EL (cell line): ENCODE measurements around the gene MECP2.
A peak's percentile ranks its signal among the peaks of the same experiment; 100 is the strongest.
"Not testable (repeated sequence)": the region's sequence is repeated elsewhere in the genome, so short reads cannot be mapped to it uniquely, and the experiment has no call there.

Experiments
- DNase-seq: peaks from one replicate; pipeline ENCODE4 v3.0.0-alpha.2; 2016

MECP2 gene

DNA sequence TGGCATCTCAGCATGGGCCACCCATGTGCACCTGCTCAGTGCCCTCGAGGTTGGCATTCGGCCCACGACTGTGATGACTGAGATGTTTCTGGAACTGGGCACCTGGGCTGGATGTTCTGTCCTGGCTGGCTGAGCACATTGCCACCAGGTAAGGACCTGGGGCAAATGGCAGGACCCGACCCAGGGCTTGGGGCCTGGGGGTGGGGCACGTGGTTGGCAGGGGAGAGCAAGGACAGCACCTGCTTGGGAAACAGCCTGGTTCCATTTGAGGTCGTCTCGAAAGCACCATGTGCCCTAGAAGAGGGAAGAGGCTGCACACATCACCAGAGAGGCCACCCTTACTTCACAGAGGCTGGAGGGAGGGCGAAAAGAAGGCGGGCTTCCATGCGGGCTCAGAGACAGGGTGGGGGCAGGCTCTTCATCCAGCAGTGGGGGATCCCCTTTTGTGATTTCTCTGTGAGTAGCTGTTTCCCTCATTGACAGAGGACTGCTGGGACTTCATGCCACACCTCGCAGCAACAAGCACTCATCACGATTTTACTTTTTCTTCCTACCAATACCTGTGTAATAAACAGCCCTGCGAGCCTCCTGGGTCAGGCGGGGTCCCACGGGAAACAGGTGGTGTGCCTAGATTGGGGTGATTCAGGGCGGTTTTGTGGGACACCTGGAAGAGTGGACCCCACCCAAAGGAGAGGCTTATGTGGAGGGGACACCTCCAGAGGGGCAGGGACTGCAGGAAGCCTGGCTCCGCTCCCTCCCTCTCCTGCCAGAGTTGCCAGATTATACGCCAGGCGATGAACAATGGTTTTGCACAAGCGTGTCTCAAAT lies 113.0 kb downstream of the MECP2 start:
- DNase-seq, result no peak

DNA sequence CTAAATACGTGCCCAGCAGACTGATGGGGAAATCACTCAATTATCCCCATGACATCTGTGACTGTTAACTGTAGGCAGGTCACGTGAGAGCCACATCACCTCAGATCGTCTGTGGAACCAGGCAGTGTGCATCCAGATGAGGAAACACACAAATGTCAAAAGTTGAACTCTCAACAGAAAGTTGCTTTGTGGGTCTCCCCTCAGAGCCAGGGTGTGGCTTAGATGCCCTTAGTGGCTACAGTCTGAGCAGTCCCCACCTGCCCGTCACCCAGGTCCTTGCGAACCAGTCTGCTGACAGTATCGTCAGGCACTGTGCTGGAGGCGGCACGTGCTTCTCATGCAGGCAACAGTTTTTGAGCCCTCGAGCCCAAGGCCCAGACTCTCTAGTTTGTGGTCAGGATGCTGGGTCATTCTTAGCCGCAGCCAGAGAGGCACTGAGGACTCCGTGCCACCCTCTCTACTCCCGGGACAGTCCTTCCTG lies 114.2 kb downstream of the MECP2 start:
- DNase-seq, result no peak

DNA sequence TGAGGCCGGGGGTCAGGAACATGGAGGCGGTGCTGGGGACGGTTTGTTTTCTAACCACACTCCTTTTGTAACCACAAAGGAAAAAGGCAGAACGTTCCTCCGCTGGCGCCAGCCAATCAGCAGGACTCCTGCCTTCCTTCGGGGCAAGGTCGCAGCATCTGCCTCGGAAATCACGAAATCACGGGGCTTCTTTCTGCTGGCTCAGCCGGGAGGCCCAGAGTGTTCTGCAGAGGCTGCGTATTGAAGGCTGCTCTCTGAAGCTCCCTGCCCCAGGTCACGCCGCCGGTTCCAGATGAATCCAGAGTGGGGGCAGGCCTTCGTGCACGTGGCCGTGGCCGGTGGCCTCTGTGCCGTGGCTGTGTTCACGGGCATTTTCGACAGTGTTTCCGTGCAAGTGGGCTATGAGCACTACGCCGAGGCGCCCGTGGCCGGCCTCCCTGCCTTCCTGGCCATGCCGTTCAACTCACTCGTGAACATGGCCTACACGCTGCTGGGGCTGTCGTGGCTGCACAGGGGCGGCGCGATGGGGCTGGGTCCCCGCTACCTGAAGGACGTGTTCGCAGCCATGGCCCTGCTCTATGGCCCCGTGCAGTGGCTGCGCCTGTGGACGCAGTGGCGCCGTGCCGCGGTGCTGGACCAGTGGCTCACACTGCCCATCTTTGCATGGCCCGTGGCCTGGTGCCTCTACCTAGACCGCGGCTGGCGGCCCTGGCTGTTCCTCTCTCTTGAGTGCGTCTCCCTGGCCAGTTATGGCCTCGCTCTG lies 115.6 kb downstream of the MECP2 start:
- DNase-seq, result no peak

DNA sequence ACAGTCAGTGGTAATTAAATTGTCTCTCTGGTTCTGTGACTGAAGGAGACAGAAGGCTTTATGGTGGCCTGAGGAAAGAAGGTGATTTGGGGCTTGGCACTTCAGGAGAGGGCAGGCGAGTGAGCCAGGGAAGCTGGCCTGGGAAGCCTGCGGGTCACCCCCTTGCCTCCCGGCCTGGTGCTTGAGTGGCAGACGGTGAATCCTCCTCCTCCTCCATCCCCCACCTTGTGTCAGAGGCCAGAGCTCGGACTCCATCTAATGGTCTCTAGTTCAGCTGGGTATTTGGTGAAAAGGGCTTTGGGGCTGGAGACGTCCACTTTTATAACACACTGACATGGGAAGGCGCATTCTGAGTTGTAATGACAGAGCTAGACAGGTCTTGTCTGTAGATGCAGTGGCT lies 116.3 kb downstream of the MECP2 start:
- DNase-seq, result no peak

DNA sequence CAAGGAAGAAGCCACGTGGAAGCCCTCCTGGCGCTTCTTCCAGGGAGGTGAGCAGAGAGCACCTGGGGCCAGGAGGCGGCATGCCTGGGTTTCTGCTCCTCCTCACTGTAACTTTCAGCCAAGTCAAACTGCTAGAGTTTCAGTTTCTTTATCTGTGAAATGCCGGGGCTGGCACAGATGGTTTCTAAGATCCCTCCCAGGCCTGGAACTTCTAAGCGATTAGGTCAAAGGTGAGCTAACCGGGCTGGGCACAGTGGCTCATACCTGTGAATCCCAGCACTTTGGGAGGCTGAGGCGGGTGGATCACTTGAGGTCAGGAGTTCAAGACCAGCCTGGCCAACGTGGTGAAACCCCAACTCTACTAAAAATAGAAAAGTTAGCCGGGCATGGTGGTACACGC lies 117.1 kb downstream of the MECP2 start:
- DNase-seq, result not testable (repeated sequence)

DNA sequence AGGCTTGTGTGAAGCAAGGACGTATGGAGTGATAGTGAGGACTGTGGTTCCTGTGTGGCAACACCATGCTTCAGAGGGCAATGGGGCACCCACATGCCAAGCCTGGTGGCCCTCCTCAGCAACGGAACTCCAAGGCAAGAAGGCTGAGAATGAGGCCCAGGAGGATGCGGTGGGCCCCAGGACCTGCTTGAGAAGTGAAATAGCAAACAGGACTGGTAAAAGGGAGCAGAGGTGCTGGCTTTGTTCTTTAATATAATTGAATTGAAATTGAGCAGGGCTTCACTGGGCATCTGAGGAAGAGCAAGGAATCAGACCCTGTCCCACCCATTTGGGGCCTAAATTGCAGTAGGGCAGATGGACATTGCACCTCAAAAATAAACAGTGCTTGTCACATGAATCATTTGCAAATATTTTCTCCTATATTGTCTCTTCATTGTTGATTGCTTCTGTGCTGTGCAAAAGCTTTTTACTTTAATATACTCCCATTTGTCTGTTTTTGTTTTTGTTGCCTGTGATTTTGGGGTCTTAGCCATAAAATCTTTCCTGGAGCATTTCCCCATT lies 122.7 kb downstream of the MECP2 start:
- no peak for DNase-seq

DNA sequence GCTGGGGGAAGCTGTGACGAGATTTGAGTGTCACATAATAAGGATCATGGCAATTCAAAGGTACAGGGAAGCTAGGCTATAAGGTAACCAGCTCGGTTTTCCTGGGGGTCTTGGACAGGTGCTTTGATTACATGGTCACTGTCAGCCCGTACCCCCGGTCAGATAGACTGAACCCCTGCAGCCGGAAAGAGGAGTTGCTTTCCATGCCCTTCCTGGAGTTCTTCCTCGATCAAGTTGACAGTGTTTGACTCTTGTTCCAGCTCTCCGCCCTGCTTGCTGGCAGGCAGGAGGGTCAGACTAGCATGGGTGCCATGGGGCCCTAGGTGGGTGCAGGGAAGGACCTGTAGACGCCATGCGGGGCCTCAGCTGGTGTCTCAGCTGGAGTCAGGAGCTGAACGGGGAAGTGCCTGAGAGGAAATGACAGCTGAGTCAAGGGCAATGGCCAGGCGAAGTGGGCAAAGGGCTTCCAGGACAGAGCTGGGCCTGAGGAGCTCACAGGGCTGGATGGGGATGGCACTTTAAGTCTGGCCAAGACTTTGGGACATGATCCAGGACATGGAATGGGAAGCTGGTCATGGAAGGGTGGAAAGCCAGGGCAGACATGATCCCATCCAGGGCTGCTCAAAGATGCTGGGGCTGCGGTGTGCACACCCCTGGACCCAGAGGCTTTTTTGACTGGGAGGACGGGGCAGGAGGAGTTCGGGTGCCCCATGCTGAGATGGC lies 123.4 kb downstream of the MECP2 start:
- DNase-seq, result no peak

DNA sequence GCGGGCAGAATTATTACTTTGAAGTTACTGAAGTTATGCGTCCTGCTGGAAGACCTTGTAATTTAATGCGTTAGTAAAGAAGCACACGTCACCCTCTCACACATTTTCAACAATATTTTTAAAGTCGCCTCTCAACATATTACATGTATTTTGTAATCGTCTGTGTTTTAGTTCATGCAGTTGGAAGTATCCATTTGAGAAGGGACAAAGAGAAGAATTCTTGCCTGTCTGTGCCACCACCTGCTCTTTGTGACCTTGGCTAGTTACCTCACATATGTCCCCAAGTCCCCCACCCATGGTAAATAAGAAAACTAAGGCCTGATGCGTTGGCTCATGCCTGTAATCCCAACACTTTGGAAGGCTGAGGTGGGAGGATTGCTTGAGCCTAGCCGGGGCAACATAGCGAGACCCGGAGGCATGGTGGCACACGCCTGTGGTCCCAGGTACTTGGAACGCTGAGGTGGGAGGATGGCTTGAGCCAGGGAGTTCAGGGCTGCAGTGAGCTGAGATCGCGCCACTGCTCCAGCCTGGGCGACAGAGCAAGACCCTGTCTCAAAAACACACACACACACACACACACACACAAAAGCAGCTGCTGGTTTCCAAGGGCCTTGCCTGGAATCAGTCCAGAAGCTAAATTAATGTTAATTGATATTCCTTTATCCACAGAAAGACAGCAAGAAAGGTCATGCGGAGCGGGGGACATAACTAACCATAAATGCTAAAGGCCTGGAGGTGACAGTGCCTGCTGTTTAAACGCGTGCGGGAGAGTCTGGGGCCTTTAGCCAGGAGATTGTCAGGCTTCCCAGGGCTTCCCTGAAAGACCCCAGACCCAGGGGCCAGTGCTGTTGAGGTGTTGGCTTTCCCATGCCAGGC lies 124.2 kb downstream of the MECP2 start:
- no peak for DNase-seq

DNA sequence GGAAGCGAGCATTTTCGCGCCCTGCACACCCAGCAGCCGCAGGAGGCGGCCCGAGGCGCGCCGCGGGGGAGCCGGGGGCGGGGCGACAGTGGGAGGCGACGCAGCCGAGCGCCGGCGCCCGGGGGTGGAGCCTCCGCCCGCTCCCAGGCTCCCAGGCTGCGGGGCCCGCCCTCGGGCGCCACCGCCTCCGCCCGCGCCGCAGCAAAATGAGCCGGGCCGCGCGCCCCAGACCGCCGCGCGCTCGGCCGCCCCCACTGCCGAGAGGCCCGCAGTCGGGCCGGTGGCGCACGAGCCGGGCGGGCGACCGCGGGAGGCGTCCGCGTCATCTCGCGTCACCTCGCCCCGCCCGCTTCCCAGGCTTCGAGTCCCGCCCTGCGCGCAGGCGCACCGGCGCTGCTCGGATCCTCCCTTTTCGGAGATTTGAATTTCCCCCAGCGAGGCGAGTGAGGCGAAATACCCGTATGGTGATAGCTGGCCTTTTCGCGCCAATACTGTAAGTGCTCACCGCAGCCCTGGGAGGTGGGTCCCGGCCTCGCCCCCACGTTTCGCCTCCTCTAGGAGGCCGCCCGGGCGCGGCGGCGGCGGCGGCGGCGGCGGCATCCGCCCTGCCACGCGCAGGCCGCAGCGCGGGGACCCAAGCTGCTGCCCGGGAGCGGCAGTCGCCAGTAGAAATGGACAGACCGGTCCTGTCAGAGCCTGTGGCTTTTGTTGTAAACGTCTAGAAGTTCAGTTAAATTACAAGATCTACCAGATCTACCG lies 125.0 kb downstream of the MECP2 start, which contains the start of gene TMEM187:
Gene TMEM187 (plus strand): TSS at position 387 of the 759 bp plus-strand sequence. CDS start 9,309 bp downstream, outside the sequence.
- DNase-seq, result peak; percentile 88
